Endothelial cell of umbilical vein (primary cell): ENCODE results near the gene RAB43. TPM values are rescaled to one million over a fixed set of nuclear protein-coding genes. Genes with fewer than 3 reads are reported as not detected.

ENCODE experiments used
- BruUV-seq: library from RNA; stranded (reverse); fragments of 400-500 nt; replicated peaks from 2 replicates; lab custom pipeline; 2021; lab: Mats Ljungman, UMichigan
- CTCF ChIA-PET: fragments of 300-600, 350-600 bp; sonication (Branson Sonifier 250); formaldehyde crosslinking; loops from one replicate; lab custom pipeline; 2021; ENCODE audit warnings: antibody characterized with exemption, inconsistent platforms; lab: Charles Lee
- POLR2A ChIA-PET: fragments of 300-600, 350-600 bp; sonication (Branson Sonifier 250); formaldehyde crosslinking; loops from one replicate; lab custom pipeline; 2021; ENCODE audit warnings: antibody characterized with exemption, inconsistent platforms; lab: Charles Lee
- DNase-seq: peaks from one replicate; pipeline ENCODE4 v3.0.0-alpha.2; 2011; ENCODE audit warnings: low read depth, low spot score
- FAIRE-seq: peaks from 2 replicates; lab custom pipeline; 2011; peaks lifted over from hg19 to GRCh38; lab: Jason Lieb, UNC
- H2AFZ ChIP-seq: 2 replicates; pipeline ENCODE4 v1.6.0; 2012; ENCODE audit warnings: low read depth, low read length, control low read depth, inconsistent platforms
- H3K27ac ChIP-seq: 2 replicates; pipeline ENCODE4 v1.5.1; 2011; ENCODE audit warnings: low read depth, mild to moderate bottlenecking, control low read depth, low read length, moderate library complexity; ENCODE audit not compliant: insufficient read depth
- H3K27me3 ChIP-seq, 2 experiments: 2 replicates each; pipeline versions ENCODE4 v1.6.0 to v1.6.1; 2011; ENCODE audit warnings: low read length in 2 of 2, mixed read lengths in 1 of 2; ENCODE audit not compliant: control insufficient read depth in 2 of 2, insufficient read depth in 2 of 2
- H3K36me3 ChIP-seq, 2 experiments: 2 replicates in 1 of 2; 3 replicates in 1 of 2; pipeline ENCODE4 v1.5.1; 2011; ENCODE audit warnings: low read length in 2 of 2, mild to moderate bottlenecking in 1 of 2, moderate library complexity in 1 of 2; ENCODE audit not compliant: control insufficient read depth in 2 of 2, insufficient read depth in 2 of 2; ENCODE audit errors: extremely low read depth in 1 of 2
- H3K4me1 ChIP-seq: 3 replicates; pipeline ENCODE4 v1.5.1; 2011; ENCODE audit warnings: mild to moderate bottlenecking, low read length; ENCODE audit not compliant: control insufficient read depth, insufficient read depth; ENCODE audit errors: extremely low read depth
- H3K4me2 ChIP-seq: 2 replicates; pipeline ENCODE4 v1.6.1; 2011; ENCODE audit warnings: low read length, control low read depth, mixed read lengths; ENCODE audit not compliant: insufficient read depth
- H3K4me3 ChIP-seq, 3 experiments: fragments of 200-600 bp in 1 of 3; sonication (generic), shearing (Covaris generic) in 1 of 3; replicated peaks in 1 of 3; 2 replicates each; pipeline ENCODE4 v1.5.1; 2011 to 2016; ENCODE audit warnings: control low read depth in 3 of 3, low read length in 3 of 3, mild to moderate bottlenecking in 2 of 3, inconsistent platforms in 1 of 3, low read depth in 1 of 3, moderate library complexity in 1 of 3; ENCODE audit not compliant: insufficient read depth in 1 of 3
- H3K79me2 ChIP-seq: 2 replicates; pipeline ENCODE4 v1.6.0; 2012; ENCODE audit warnings: low read length, inconsistent platforms; ENCODE audit not compliant: control insufficient read depth, insufficient read depth
- H3K9ac ChIP-seq: replicated peaks from 2 replicates; pipeline ENCODE3; 2011; ENCODE audit warnings: low read length, control low read depth; ENCODE audit not compliant: insufficient read depth; ENCODE audit errors: extremely low read depth
- H3K9me1 ChIP-seq: replicated peaks from 3 replicates; pipeline ENCODE4 v1.6.0; 2011; ENCODE audit warnings: mild to moderate bottlenecking, low read length; ENCODE audit not compliant: control insufficient read depth, insufficient read depth; ENCODE audit errors: extremely low read depth
- H3K9me3 ChIP-seq: replicated peaks from 2 replicates; pipeline ENCODE4 v1.5.1; 2012; ENCODE audit warnings: low read length, inconsistent platforms; ENCODE audit not compliant: control insufficient read depth, insufficient read depth
- H4K20me1 ChIP-seq: replicated peaks from 2 replicates; pipeline ENCODE3; 2011; ENCODE audit warnings: mild to moderate bottlenecking, low read length; ENCODE audit not compliant: control insufficient read depth, insufficient read depth; ENCODE audit errors: extremely low read depth
- CTCF ChIP-seq, 2 donors: IDR thresholded peaks; 1 replicate in 1 of 2; 2 replicates in 1 of 2; pipeline ENCODE4 v1.5.1; 2011; ENCODE audit warnings: low read length in 2 of 2, mild to moderate bottlenecking in 2 of 2, moderate library complexity in 2 of 2, control low read depth in 1 of 2, inconsistent platforms in 1 of 2, low read depth in 1 of 2; ENCODE audit not compliant: insufficient read depth in 1 of 2; ENCODE audit errors: extremely low read depth in 1 of 2
- EZH2 ChIP-seq: IDR thresholded peaks from 2 replicates; pipeline ENCODE4 v1.6.1; 2012; ENCODE audit warnings: borderline replicate concordance, low read depth, mild to moderate bottlenecking, moderate library complexity, low read length, inconsistent platforms; ENCODE audit not compliant: severe bottlenecking
- FOS ChIP-seq: IDR thresholded peaks from 2 replicates; pipeline ENCODE4 v1.6.1; 2011; ENCODE audit warnings: mild to moderate bottlenecking, low read length, moderate library complexity, borderline replicate concordance; ENCODE audit not compliant: insufficient read depth
- GATA2 ChIP-seq: IDR thresholded peaks from 2 replicates; pipeline ENCODE4 v1.7.0; 2011; ENCODE audit warnings: low read depth, mild to moderate bottlenecking, moderate library complexity, mixed read lengths, low read length; ENCODE audit not compliant: insufficient read length, insufficient read depth
- JUN ChIP-seq: IDR thresholded peaks from 2 replicates; pipeline ENCODE4 v1.6.1; 2011; ENCODE audit warnings: borderline replicate concordance, low read depth; ENCODE audit not compliant: insufficient read length, insufficient read depth
- MYC ChIP-seq: IDR thresholded peaks from one replicate; pipeline ENCODE4 v1.6.1; 2011; ENCODE audit warnings: mild to moderate bottlenecking, low read depth, low read length
- POLR2A ChIP-seq: IDR thresholded peaks from 2 replicates; pipeline ENCODE4 v1.6.1; 2012; ENCODE audit warnings: low read depth, mild to moderate bottlenecking, control low read depth, low read length
- POLR2AphosphoS5 ChIP-seq: IDR thresholded peaks from 2 replicates; pipeline ENCODE4 v1.6.1; 2012; ENCODE audit warnings: low read depth, mild to moderate bottlenecking, control low read depth, low read length, moderate library complexity; ENCODE audit not compliant: insufficient read depth
- dilution Hi-C: fragments of 300-500 bp; cut with MboI; formaldehyde crosslinking; loops from one replicate; pipeline ENCODE4 v1.15.0; 2019; ENCODE audit warnings: low sequenced_read_pairs; ENCODE audit not compliant: extremely low pct_ligation_motif_present
- intact Hi-C: fragments of 100-400 bp; cut with micrococcal nuclease; formaldehyde crosslinking; loops from one replicate; pipeline ENCODE4 v1.10.0; 2022
- polyA plus RNA-seq, 4 experiments: library from polyadenylated mRNA; depleted of rRNA in 3 of 4; stranded (reverse) in 3 of 4; unstranded in 1 of 4; fragments of >200 nt; gene quantifications; 2 replicates each; pipeline versions ENCODE4 v1.2.1 to v1.2.3, GENCODE V29; 2011 to 2012; ENCODE audit warnings: missing spikeins in 1 of 4
- total RNA-seq: library from RNA; stranded (reverse); gene quantifications from 2 replicates; pipeline ENCODE4 v1.2.3, GENCODE V29; 2021
- TF ChIP-seq, protein P1 (sequence below): IDR thresholded peaks from 2 replicates; pipeline ENCODE4 v1.6.1; 2011; ENCODE audit not compliant: insufficient read depth, insufficient read length

RAB43 gene
- total and polyA plus RNA-seq, 2 donors (not counting 3 experiments of a cell fraction or from before 2014, with no cell fraction given) = 18.5 to 31.5 TPM

- POLR2A ChIA-PET = no interaction called here
- FAIRE-seq (no peak), DNase-seq (no peak)
- no peaks in the 10 kb centered on the region for H3K27me3 ChIP-seq
- no peaks in the 10 kb centered on the region for H3K9me3 ChIP-seq
- CTCF ChIA-PET = interaction anchor here (0.7 to 6.1 kb wide), 13 partner anchors 10 to 372 kb away, joined by 3 to 121 read pairs (median 13); no protein-coding TSS in a partner anchor
- dilution Hi-C loops = no loop called here
- H3K79me2 ChIP-seq = no peaks in the 10 kb centered on the region
- TF ChIP-seq GATA2 (no peak), POLR2AphosphoS5 (no peak), POLR2A (no peak), JUN (no peak), MYC (no peak), FOS (no peak), EZH2 (no peak), CTCF (IDR thresholded peaks at IDR 0.05; ENCODE audit: extremely low read depth in 1 of 2, insufficient read depth in 1 of 2, low read depth in 1 of 2, low read length in 2 of 2) (no peak)
- TF ChIP-seq, protein P1, sequence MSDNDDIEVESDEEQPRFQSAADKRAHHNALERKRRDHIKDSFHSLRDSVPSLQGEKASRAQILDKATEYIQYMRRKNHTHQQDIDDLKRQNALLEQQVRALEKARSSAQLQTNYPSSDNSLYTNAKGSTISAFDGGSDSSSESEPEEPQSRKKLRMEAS = no peak
- no peak overlapping the region for H3K9ac ChIP-seq
- no TSS peak for BruUV-seq
- H3K4me3 ChIP-seq = no peak overlapping the region
- H2AFZ ChIP-seq = no peak overlapping the region
- H3K27ac ChIP-seq = no peak overlapping the region
- intact Hi-C loops = no loop called here
- no peaks in the 10 kb centered on the region for H4K20me1 ChIP-seq
- H3K4me1 ChIP-seq = peaks cover 15% of the 10 kb centered on the region
- H3K4me2 ChIP-seq = no peak overlapping the region
- H3K9me1 ChIP-seq = no peaks in the 10 kb centered on the region
- no peaks in the 10 kb centered on the region for H3K36me3 ChIP-seq
Measured at GRCh38 chr3:129051871-129052340, 69.7 kb downstream of the RAB43 start.
